BJ (cell line): ENCODE measurements around the gene C19orf67. TPM values are rescaled to one million over a fixed set of nuclear protein-coding genes. Genes with fewer than 3 reads are reported as not detected.
A peak's percentile ranks its signal among the peaks of the same experiment; 100 is the strongest.

ENCODE experiments used
- CTCF ChIA-PET: fragments of 350-600 bp; formaldehyde crosslinking; extraction: SDS; loops from one replicate; lab custom pipeline; 2021; ENCODE audit warnings: antibody characterized with exemption, inconsistent platforms; lab: Yijun Ruan, JAX
- POLR2A ChIA-PET: fragments of 300-600 bp; sonication (Branson Sonifier 250); formaldehyde crosslinking; extraction: SDS; loops from one replicate; lab custom pipeline; 2021; ENCODE audit warnings: antibody characterized with exemption; lab: Charles Lee
- DNase-seq: peaks from one replicate; pipeline ENCODE4 v3.0.0-alpha.2; 2011; ENCODE audit warnings: low read depth
- H3K27me3 ChIP-seq: 2 replicates; pipeline ENCODE4 v1.6.0; 2011; ENCODE audit warnings: low read length; ENCODE audit not compliant: control insufficient read depth, insufficient read depth
- H3K36me3 ChIP-seq: 2 replicates; pipeline ENCODE4 v1.5.1; 2011; ENCODE audit warnings: low read length; ENCODE audit not compliant: control insufficient read depth, insufficient read depth
- H3K4me3 ChIP-seq: 2 replicates; pipeline ENCODE4 v1.5.1; 2011; ENCODE audit warnings: low read depth, mild to moderate bottlenecking, control low read depth, low read length
- polyA plus RNA-seq: library from polyadenylated mRNA; depleted of rRNA; stranded (reverse); fragments of >200 nt; gene quantifications from 2 replicates; pipeline ENCODE4 v1.2.3, GENCODE V29; 2011
- TF ChIP-seq, protein P1 (sequence below): IDR thresholded peaks from 2 replicates; pipeline ENCODE4 v1.5.1; 2011; ENCODE audit warnings: low read depth, mild to moderate bottlenecking, control low read depth, inconsistent platforms, low read length, moderate library complexity; ENCODE audit not compliant: insufficient read depth

The C19orf67 gene
- polyA plus RNA-seq, 1 experiment = not detected

- Histone ChIP-seq H3K27me3 (no peaks in the 10 kb centered on the region), H3K4me3 (peak overlapping the region; percentile 73), H3K36me3 (no peaks in the 10 kb centered on the region)
- TF ChIP-seq, protein P1, sequence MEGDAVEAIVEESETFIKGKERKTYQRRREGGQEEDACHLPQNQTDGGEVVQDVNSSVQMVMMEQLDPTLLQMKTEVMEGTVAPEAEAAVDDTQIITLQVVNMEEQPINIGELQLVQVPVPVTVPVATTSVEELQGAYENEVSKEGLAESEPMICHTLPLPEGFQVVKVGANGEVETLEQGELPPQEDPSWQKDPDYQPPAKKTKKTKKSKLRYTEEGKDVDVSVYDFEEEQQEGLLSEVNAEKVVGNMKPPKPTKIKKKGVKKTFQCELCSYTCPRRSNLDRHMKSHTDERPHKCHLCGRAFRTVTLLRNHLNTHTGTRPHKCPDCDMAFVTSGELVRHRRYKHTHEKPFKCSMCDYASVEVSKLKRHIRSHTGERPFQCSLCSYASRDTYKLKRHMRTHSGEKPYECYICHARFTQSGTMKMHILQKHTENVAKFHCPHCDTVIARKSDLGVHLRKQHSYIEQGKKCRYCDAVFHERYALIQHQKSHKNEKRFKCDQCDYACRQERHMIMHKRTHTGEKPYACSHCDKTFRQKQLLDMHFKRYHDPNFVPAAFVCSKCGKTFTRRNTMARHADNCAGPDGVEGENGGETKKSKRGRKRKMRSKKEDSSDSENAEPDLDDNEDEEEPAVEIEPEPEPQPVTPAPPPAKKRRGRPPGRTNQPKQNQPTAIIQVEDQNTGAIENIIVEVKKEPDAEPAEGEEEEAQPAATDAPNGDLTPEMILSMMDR = no peak
- POLR2A ChIA-PET = no interaction called here
- DNase-seq = peak; percentile 99
- CTCF ChIA-PET = interaction anchor here (0.7 to 2.7 kb wide), 9 partner anchors 9 to 206 kb away, joined by 3 to 11 read pairs (median 4); partner anchors contain the start of genes IL27RA and MISP3
Observed at GRCh38 chr19:14080887-14081796, 4.4 kb downstream of the C19orf67 start.

- Histone ChIP-seq H3K36me3 (no peaks in the 10 kb centered on the region), H3K4me3 (no peak overlapping the region), H3K27me3 (no peaks in the 10 kb centered on the region)
- TF ChIP-seq, protein P1 = no peak
- no peak for DNase-seq
- ChIA-PET POLR2A (no interaction called here), CTCF (interaction anchor here (0.8 to 1.3 kb wide), 4 partner anchors 9 to 206 kb away, joined by 3 to 5 read pairs (median 3); no protein-coding TSS in a partner anchor)
Observed at GRCh38 chr19:14078411-14078810, 7.2 kb downstream of the C19orf67 start.

GRCh38 chr19:14073925-14074838 lies 11.4 kb downstream of the C19orf67 start:
- Histone ChIP-seq H3K36me3 (no peaks in the 10 kb centered on the region), H3K27me3 (no peaks in the 10 kb centered on the region), H3K4me3 (peak overlapping the region; percentile 63)
- TF ChIP-seq, protein P1 = no peak
- ChIA-PET CTCF (interaction anchor here (0.6 to 6.0 kb wide), 18 partner anchors 13 to 328 kb away, joined by 3 to 115 read pairs (median 5); partner anchors contain the start of genes ASF1B, DCAF15, IL27RA and NANOS3), POLR2A (no interaction called here)
- no peak for DNase-seq

GRCh38 chr19:14073261-14073924 lies 12.2 kb downstream of the C19orf67 start:
- TF ChIP-seq, protein P1 = peak; percentile 16
- ChIA-PET CTCF (interaction anchor here (0.6 to 6.0 kb wide), 28 partner anchors 9 to 329 kb away, joined by 3 to 115 read pairs (median 4); partner anchors contain the start of genes ASF1B, DCAF15, IL27RA and NANOS3), POLR2A (no interaction called here)
- Histone ChIP-seq H3K4me3 (peak overlapping the region; percentile 63), H3K27me3 (no peaks in the 10 kb centered on the region), H3K36me3 (no peaks in the 10 kb centered on the region)
- no peak for DNase-seq
